Body of pancreas (tissue), 4 donors: ENCODE data around the gene PAM. TPM values are rescaled to one million over a fixed set of nuclear protein-coding genes. Genes with fewer than 3 reads are reported as not detected.
"Not testable (repeated sequence)": the region's sequence is repeated elsewhere in the genome, so short reads cannot be mapped to it uniquely, and the experiment has no call there.

Experiments
- ATAC-seq: fragments of 150-250 bp; one replicate; pipeline ENCODE4 v1.9.1; 2016
- DNase-seq, 4 donors: peaks; one replicate each; pipeline ENCODE4 v3.0.0-alpha.2; 2019
- H3K27ac ChIP-seq, 4 donors: fragments of 200-600 bp; sonication (generic); 1 replicate in 3 of 4; 2 replicates in 1 of 4; pipeline versions ENCODE4 v1.5.1 to v1.6.1; 2016 to 2019; ENCODE audit warnings: mild to moderate bottlenecking in 1 of 4, mixed read lengths in 1 of 4, moderate library complexity in 1 of 4
- H3K27me3 ChIP-seq, 2 donors: fragments of 200-600 bp; sonication (generic); one replicate each; pipeline ENCODE4 v1.6.0; 2016; ENCODE audit warnings: mild to moderate bottlenecking in 1 of 2
- H3K36me3 ChIP-seq, 2 donors: fragments of 200-600 bp; sonication (generic); replicated peaks in 1 of 2; 2 replicates each; pipeline ENCODE4 v1.5.1; 2016; ENCODE audit warnings: low read depth in 2 of 2; ENCODE audit not compliant: insufficient read depth in 1 of 2
- H3K4me1 ChIP-seq: fragments of 200-600 bp; sonication (generic); one replicate; pipeline ENCODE4 v1.6.0; 2016
- H3K4me3 ChIP-seq, 2 donors: fragments of 200-600 bp; sonication (generic); 1 replicate in 1 of 2; 2 replicates in 1 of 2; pipeline ENCODE4 v1.5.1; 2016 to 2019
- H3K9me3 ChIP-seq, 3 donors: fragments of 200-600 bp; sonication (generic); 1 replicate in 2 of 3; 2 replicates in 1 of 3; pipeline ENCODE4 v1.5.1; 2016
- CTCF ChIP-seq, 7 experiments: fragments of 450-650 bp in 4 of 7; fragments of 200-600 bp in 3 of 7; sonication (generic) in 3 of 7; IDR thresholded peaks; one replicate each; pipeline ENCODE4 v1.5.1; 2016 to 2019; ENCODE audit warnings: antibody characterized with exemption in 7 of 7
- POLR2A ChIP-seq, 3 donors: fragments of 450-650 bp; IDR thresholded peaks; one replicate each; pipeline ENCODE4 v1.6.1; 2016; ENCODE audit warnings: antibody characterized with exemption in 3 of 3, mild to moderate bottlenecking in 2 of 3
- WGBS, 2 donors: methylation state at CpG; one replicate each; pipeline ENCODE4 v1.1.5; 2017; 5-methylcytosine and 5-hydroxymethylcytosine counted together
- intact Hi-C: fragments of 100-400 bp; cut with DNase I; formaldehyde crosslinking; loops from one replicate; pipeline ENCODE4 v1.15.1; 2023
- total RNA-seq, 2 donors: library from RNA; depleted of rRNA; stranded (reverse); fragments of >200 nt; gene quantifications; one replicate each; pipeline ENCODE4 v1.1.0, GENCODE V29; 2016

PAM gene
- total RNA-seq, 2 donors from 2014 or later: 75.2 to 111 TPM

DNA sequence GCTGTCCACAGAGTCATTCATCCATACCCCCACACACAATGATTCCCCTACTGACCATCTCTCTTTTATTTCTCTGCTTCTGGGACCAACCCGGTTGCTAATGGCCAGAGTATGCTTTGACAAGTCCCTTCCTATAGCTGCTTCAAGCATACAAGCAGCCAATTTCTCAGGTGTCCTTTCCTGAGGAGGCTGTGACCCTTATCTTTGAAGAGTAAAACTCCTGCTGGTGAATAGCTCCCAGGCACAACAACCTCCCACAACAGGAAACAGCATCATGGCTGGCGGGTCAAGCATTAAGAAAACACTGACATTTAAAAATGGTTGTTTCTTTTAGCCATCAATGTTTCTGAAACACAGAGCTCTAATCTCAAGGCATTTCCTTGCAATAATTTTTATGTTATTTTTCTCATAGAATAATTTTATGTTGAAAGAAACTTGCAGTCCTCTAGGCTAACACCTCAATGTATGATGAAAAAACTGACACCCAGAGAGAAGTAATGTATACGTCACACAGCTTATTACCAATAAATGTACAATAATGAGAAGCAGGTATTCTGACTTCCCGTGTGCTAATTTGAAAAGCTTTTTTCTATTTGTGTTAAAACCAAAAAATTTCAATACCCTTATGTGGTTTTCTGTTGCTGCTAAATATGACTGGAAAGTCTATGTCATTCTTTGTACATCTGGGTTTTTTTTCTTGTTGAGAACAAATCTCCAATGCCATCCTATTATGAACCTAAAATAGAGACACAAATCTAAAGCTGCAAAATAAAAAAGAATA, 7.5 kb upstream of the PAM start:
- 80 to 83% methylated on average over 4 of the region's 4 CpGs for WGBS, 2 donors
- DNase-seq (no peak), ATAC-seq (no peak)
- TF ChIP-seq POLR2A (IDR thresholded peaks at IDR 0.05) (no peak), CTCF (IDR thresholded peaks at IDR 0.05) (no peak)
- Histone ChIP-seq H3K9me3 (no peaks in the 10 kb centered on the region), H3K4me3 (no peak overlapping the region), H3K4me1 (no peaks in the 10 kb centered on the region), H3K27ac (no peak overlapping the region), H3K36me3 (no peaks in the 10 kb centered on the region), H3K27me3 (peaks cover 0 to 4% of the 10 kb centered on the region in 2 donors)
- intact Hi-C loops: no loop called here

DNA sequence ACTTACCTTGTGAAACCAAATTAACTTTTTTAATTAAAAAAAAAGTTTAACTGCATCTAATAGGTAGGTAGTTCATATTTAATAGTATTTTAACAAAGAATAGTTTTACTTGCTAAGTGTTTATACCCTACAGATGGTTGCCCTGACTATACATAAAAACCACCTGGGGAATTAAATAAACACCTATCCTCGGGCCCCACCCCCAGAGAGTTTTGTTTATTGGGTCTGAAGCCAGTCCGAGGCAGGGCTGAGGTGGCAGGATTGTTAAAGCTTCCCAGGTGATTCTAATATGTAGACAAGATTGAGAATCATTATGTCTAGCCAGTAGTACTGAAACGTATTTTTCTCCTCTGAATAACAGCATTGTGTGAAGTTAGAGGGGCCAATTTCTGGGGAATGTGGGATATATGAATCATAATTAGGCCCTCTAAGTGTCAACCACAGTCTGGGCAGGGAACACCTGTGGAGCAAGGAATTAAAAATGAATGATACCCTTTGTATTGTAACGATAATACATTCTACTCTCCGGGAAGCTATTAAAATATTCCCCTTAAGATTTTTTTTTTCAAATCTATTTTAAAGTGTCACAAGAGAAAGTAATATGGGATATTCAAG, 5.6 kb upstream of the PAM start:
- no peak overlapping the region for H3K27ac ChIP-seq
- peaks cover 0 to 4% of the 10 kb centered on the region in 2 donors for H3K27me3 ChIP-seq
- DNase-seq: no peak
- no peak overlapping the region for H3K4me3 ChIP-seq
- WGBS, 2 donors: 62 to 69% methylated on average over 5 of the region's 5 CpGs
- peaks cover 8% of the 10 kb centered on the region for H3K4me1 ChIP-seq
- H3K9me3 ChIP-seq: no peaks in the 10 kb centered on the region
- intact Hi-C loops: no loop called here
- TF ChIP-seq POLR2A (IDR thresholded peaks at IDR 0.05) (no peak), CTCF (IDR thresholded peaks at IDR 0.05) (no peak)
- H3K36me3 ChIP-seq: no peaks in the 10 kb centered on the region
- no peak for ATAC-seq

GRCh38 chr5:102750151-102750834, 4.8 kb upstream of the PAM start:
- DNase-seq (no peak), ATAC-seq (no peak)
- intact Hi-C loops: no loop called here
- H3K4me1 ChIP-seq: peaks cover 10% of the 10 kb centered on the region
- H3K27ac ChIP-seq: no peak overlapping the region
- H3K9me3 ChIP-seq: no peaks in the 10 kb centered on the region
- H3K36me3 ChIP-seq: no peaks in the 10 kb centered on the region
- 78 to 83% methylated on average over 4 of the region's 4 CpGs for WGBS, 2 donors
- H3K4me3 ChIP-seq: no peak overlapping the region
- TF ChIP-seq POLR2A (IDR thresholded peaks at IDR 0.05) (no peak), CTCF (IDR thresholded peaks at IDR 0.05) (no peak)
- H3K27me3 ChIP-seq: peaks cover 0 to 4% of the 10 kb centered on the region in 2 donors

DNA sequence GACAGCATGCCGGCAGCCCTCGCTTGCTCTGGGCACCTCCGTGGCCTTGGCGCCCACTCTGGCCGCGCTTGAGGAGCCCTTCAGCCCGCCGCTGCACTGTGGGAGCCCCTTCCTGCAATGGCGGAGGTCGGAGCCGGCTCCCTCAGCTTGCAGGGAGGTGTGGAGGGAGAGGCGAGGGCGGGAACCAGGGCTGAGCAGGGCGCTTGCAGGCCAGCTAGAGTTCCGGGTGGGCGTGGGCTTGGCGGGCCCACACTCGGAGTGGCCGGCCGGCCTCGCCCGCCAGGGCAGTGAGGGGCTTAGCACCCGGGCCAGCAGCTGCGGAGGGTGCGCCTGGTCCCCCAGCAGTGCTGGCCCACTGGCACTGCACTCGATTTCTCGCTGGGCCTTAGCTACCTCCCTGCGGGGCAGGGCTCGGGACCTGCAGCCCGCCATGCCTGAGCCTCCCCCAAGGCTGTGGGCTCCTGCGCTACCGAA, 3.2 kb upstream of the PAM start:
- H3K4me3 ChIP-seq, H3K9me3 ChIP-seq, DNase-seq, intact Hi-C loops, H3K27me3 ChIP-seq, ATAC-seq, H3K36me3 ChIP-seq, H3K27ac ChIP-seq: not testable (repeated sequence)
- 92 to 100% methylated on average over 1 to 28 of the region's 32 CpGs for WGBS, 2 donors
- peaks cover 17% of the 10 kb centered on the region for H3K4me1 ChIP-seq
